Astrocyte (in vitro differentiated cells and primary cell): ENCODE results near the gene CRISPLD2. TPM values are rescaled to one million over a fixed set of nuclear protein-coding genes. Genes with fewer than 3 reads are reported as not detected.

Source experiments
- DNase-seq: peaks from one replicate; pipeline ENCODE4 v3.0.0-alpha.2; 2010; ENCODE audit warnings: low read depth
- FAIRE-seq: peaks from 2 replicates; lab custom pipeline; 2011; peaks lifted over from hg19 to GRCh38; lab: Jason Lieb, UNC
- H2AFZ ChIP-seq: 2 replicates; pipeline ENCODE4 v1.6.0; 2012; ENCODE audit warnings: low read depth, low read length, inconsistent platforms
- H3K27ac ChIP-seq: 2 replicates; pipeline ENCODE4 v1.5.1; 2011; ENCODE audit warnings: low read depth, low read length, inconsistent platforms
- H3K27me3 ChIP-seq: 2 replicates; pipeline ENCODE4 v1.6.0; 2011; ENCODE audit warnings: low read length, inconsistent platforms; ENCODE audit not compliant: insufficient read depth
- H3K36me3 ChIP-seq: 2 replicates; pipeline ENCODE4 v1.5.1; 2011; ENCODE audit warnings: low read length, inconsistent platforms; ENCODE audit not compliant: insufficient read depth
- H3K4me1 ChIP-seq: 2 replicates; pipeline ENCODE4 v1.5.1; 2011; ENCODE audit warnings: low read length, inconsistent platforms; ENCODE audit not compliant: insufficient read depth
- H3K4me2 ChIP-seq: 2 replicates; pipeline ENCODE4 v1.6.0; 2012; ENCODE audit warnings: low read length, inconsistent platforms
- H3K4me3 ChIP-seq: 2 replicates; pipeline ENCODE4 v1.5.1; 2011; ENCODE audit warnings: low read depth, mild to moderate bottlenecking, low read length, inconsistent platforms; ENCODE audit not compliant: insufficient read depth
- H3K79me2 ChIP-seq: 2 replicates; pipeline ENCODE4 v1.6.0; 2012; ENCODE audit warnings: mild to moderate bottlenecking, low read length, inconsistent platforms; ENCODE audit not compliant: insufficient read depth
- H3K9ac ChIP-seq: 2 replicates; pipeline ENCODE4 v1.6.0; 2012; ENCODE audit warnings: mild to moderate bottlenecking, low read length, inconsistent platforms
- H3K9me3 ChIP-seq: 2 replicates; pipeline ENCODE4 v1.5.1; 2012; ENCODE audit warnings: low read depth, mild to moderate bottlenecking, low read length, inconsistent platforms; ENCODE audit not compliant: insufficient read depth
- H4K20me1 ChIP-seq: 2 replicates; pipeline ENCODE4 v1.6.0; 2012; ENCODE audit warnings: low read length, inconsistent platforms; ENCODE audit not compliant: insufficient read depth
- H3K27ac Mint-ChIP-seq: one replicate; pipeline ENCODE4 v1.8.0; 2021; ENCODE audit warnings: mild to moderate bottlenecking, mixed read lengths; ENCODE audit not compliant: unreplicated experiment
- H3K27me3 Mint-ChIP-seq: one replicate; pipeline ENCODE4 v1.8.0; 2021; ENCODE audit warnings: low read depth, mixed read lengths; ENCODE audit not compliant: unreplicated experiment
- H3K36me3 Mint-ChIP-seq: one replicate; pipeline ENCODE4 v1.8.0; 2021; ENCODE audit warnings: low read depth, mixed read lengths; ENCODE audit not compliant: unreplicated experiment
- H3K4me1 Mint-ChIP-seq: one replicate; pipeline ENCODE4 v1.8.0; 2021; ENCODE audit warnings: low read depth, mixed read lengths; ENCODE audit not compliant: unreplicated experiment
- H3K4me3 Mint-ChIP-seq: one replicate; pipeline ENCODE4 v1.8.0; 2021; ENCODE audit warnings: mild to moderate bottlenecking, moderate library complexity, mixed read lengths; ENCODE audit not compliant: unreplicated experiment
- H3K9me3 Mint-ChIP-seq: one replicate; pipeline ENCODE4 v1.8.0; 2021; ENCODE audit warnings: mild to moderate bottlenecking, mixed read lengths; ENCODE audit not compliant: unreplicated experiment
- CTCF ChIP-seq: IDR thresholded peaks from 2 replicates; pipeline ENCODE4 v1.5.1; 2011; ENCODE audit warnings: low read depth, mild to moderate bottlenecking, inconsistent platforms, low read length, moderate library complexity; ENCODE audit not compliant: insufficient read depth
- EZH2 ChIP-seq: IDR thresholded peaks from 2 replicates; pipeline ENCODE4 v1.6.1; 2012; ENCODE audit warnings: mild to moderate bottlenecking, low read length, inconsistent platforms; ENCODE audit not compliant: insufficient read depth
- total RNA-seq: library from RNA; stranded (reverse); gene quantifications from 2 replicates; pipeline ENCODE4 v1.2.1, GENCODE V29; 2021

CRISPLD2 gene
- total RNA-seq, 1 donor from 2014 or later = 1.8 TPM

- H3K4me1 Mint-ChIP-seq = peaks cover under 1% of the 10 kb centered on the region
- no peak overlapping the region for H3K4me3 Mint-ChIP-seq
- FAIRE-seq = no peak
- Histone ChIP-seq H3K27me3 (peaks cover 4% of the 10 kb centered on the region), H3K4me1 (peaks cover 16% of the 10 kb centered on the region), H3K27ac (no peak overlapping the region), H3K9me3 (peaks cover 8% of the 10 kb centered on the region), H3K9ac (no peak overlapping the region), H3K4me3 (no peak overlapping the region), H3K79me2 (no peaks in the 10 kb centered on the region), H4K20me1 (no peaks in the 10 kb centered on the region), H2AFZ (no peak overlapping the region), H3K36me3 (no peaks in the 10 kb centered on the region), H3K4me2 (no peak overlapping the region)
- no peak overlapping the region for H3K27ac Mint-ChIP-seq
- TF ChIP-seq EZH2 (no peak), CTCF (no peak)
- H3K27me3 Mint-ChIP-seq = peaks cover 52% of the 10 kb centered on the region
- H3K36me3 Mint-ChIP-seq = no peaks in the 10 kb centered on the region
- H3K9me3 Mint-ChIP-seq = peaks cover 3% of the 10 kb centered on the region
- no peak for DNase-seq
Measured at GRCh38 chr16:84811529-84811928, 8.3 kb upstream of the CRISPLD2 start.

GRCh38 chr16:84813141-84813934, 6.4 kb upstream of the CRISPLD2 start:
- Histone ChIP-seq H3K36me3 (no peaks in the 10 kb centered on the region), H3K4me3 (no peak overlapping the region), H3K27me3 (peaks cover 5% of the 10 kb centered on the region), H3K9ac (no peak overlapping the region), H3K9me3 (peaks cover 8% of the 10 kb centered on the region), H4K20me1 (no peaks in the 10 kb centered on the region), H3K4me1 (peaks cover 7% of the 10 kb centered on the region), H3K4me2 (no peak overlapping the region), H3K79me2 (no peaks in the 10 kb centered on the region), H3K27ac (no peak overlapping the region), H2AFZ (no peak overlapping the region)
- Mint-ChIP-seq H3K9me3 (peaks cover 3% of the 10 kb centered on the region), H3K4me3 (no peak overlapping the region), H3K27me3 (peaks cover 64% of the 10 kb centered on the region), H3K36me3 (no peaks in the 10 kb centered on the region), H3K4me1 (no peaks in the 10 kb centered on the region), H3K27ac (no peak overlapping the region)
- FAIRE-seq (no peak), DNase-seq (peak; percentile 45)
- TF ChIP-seq CTCF = no peak
- TF ChIP-seq EZH2 = no peak

GRCh38 chr16:84815462-84815861, 4.3 kb upstream of the CRISPLD2 start:
- H3K4me3 Mint-ChIP-seq = no peak overlapping the region
- no peak overlapping the region for H2AFZ ChIP-seq
- no peaks in the 10 kb centered on the region for H3K36me3 Mint-ChIP-seq
- DNase-seq (no peak), FAIRE-seq (no peak)
- H3K4me1 ChIP-seq = peaks cover 12% of the 10 kb centered on the region
- H3K4me2 ChIP-seq = no peak overlapping the region
- H3K4me3 ChIP-seq = no peak overlapping the region
- no peaks in the 10 kb centered on the region for H3K36me3 ChIP-seq
- peaks cover 3% of the 10 kb centered on the region for H3K9me3 Mint-ChIP-seq
- H3K27me3 ChIP-seq = peaks cover 5% of the 10 kb centered on the region
- peaks cover 5% of the 10 kb centered on the region for H3K4me1 Mint-ChIP-seq
- H3K9ac ChIP-seq = no peak overlapping the region
- peaks cover 78% of the 10 kb centered on the region for H3K27me3 Mint-ChIP-seq
- no peak for TF ChIP-seq EZH2
- TF ChIP-seq CTCF = no peak
- H4K20me1 ChIP-seq = peaks cover 5% of the 10 kb centered on the region
- no peak overlapping the region for H3K27ac Mint-ChIP-seq
- no peak overlapping the region for H3K27ac ChIP-seq
- H3K9me3 ChIP-seq = peaks cover 8% of the 10 kb centered on the region
- H3K79me2 ChIP-seq = peaks cover 2% of the 10 kb centered on the region
